ENCODE data around the gene SH3PXD2A. TPM values are rescaled to one million over a fixed set of nuclear protein-coding genes. Genes with fewer than 3 reads are reported as not detected.
"Not testable (repeated sequence)": the region's sequence is repeated elsewhere in the genome, so short reads cannot be mapped to it uniquely, and the experiment has no call there.

The SH3PXD2A gene
- total RNA-seq, 1 experiment from 2014 or later = 3.1 TPM

DNA sequence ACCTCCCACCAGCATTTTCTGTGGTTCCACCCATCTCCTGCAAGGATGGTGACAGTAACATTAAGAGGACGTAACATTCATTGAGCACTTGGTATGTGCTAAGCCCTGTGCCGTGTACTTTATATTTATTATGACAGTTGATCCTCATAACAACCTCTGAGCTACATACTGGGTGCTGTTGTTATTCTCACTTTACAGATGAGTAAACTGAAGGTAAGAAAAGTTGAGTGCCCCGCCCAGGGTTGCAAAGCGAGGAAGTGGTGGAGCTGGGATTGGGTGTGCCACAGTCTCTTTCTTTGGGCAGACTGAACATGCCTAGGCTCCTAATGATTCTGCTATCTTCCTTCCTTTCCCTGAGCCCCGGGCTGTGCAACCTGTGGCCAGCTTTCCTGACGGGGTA lies 107.4 kb downstream of the SH3PXD2A start:
- in situ Hi-C loops (cut with HindIII; ENCODE audit: low pct_unique_long_range_greater_than_20kb, low sequenced_read_pairs) = no loop called here
- peak; percentile 48 for DNase-seq (ENCODE audit: low read depth)

DNA sequence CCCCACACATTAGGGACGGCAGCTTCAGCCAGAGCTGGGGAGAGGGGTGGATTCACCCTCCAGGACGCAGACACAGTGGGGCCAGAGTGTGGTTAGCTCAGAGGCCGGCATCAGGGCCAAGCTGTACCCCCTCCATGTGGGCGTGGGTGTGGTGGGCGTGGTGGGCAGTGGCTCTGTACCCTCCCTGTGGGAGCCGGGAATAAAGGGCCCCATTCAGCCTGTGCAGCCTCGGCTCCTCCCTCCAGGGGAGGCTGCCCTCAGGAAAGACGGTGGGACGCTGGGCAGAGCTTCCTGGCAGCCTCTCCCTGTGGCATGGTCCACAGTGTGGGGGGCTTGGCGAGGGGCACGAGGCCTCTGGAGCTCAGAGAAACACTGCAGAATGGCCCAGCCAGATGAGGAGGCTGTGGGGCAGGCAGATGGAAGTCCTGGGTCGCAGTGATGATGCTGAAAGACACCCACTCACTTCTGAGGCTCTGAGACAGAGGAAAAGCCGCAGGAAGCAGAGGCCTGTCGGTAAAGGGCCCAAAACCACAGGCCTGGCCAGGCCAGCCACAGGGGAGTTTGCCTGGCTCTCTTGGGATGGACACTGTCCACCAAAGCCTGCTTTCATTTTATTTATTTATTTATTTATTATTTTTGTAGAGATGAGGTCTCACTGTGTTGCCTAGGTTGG lies 108.0 kb downstream of the SH3PXD2A start:
- in situ Hi-C loops (cut with HindIII; ENCODE audit: low pct_unique_long_range_greater_than_20kb, low sequenced_read_pairs) = no loop called here
- no peak for DNase-seq (ENCODE audit: low read depth)

DNA sequence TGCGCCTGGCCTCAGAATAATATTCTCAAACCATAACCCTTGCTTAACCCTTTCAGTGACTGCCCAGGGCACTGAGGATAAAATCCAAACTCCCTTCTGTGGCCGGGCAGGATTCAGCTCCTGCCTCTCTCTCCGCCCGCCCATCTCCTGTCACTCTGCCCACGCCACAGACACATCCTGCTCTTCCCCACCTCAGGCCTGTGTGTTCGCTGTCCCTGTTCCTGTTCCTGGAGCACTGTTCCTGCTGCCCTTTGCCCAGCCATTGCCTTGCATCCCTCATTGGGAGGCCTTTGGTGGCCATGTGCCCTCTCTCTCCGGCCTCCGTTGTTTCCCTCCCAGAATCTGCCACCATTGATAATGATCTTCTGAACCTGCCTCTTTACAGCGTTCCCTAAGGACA lies 108.8 kb downstream of the SH3PXD2A start:
- in situ Hi-C loops (cut with HindIII; ENCODE audit: low pct_unique_long_range_greater_than_20kb, low sequenced_read_pairs) = no loop called here

DNA sequence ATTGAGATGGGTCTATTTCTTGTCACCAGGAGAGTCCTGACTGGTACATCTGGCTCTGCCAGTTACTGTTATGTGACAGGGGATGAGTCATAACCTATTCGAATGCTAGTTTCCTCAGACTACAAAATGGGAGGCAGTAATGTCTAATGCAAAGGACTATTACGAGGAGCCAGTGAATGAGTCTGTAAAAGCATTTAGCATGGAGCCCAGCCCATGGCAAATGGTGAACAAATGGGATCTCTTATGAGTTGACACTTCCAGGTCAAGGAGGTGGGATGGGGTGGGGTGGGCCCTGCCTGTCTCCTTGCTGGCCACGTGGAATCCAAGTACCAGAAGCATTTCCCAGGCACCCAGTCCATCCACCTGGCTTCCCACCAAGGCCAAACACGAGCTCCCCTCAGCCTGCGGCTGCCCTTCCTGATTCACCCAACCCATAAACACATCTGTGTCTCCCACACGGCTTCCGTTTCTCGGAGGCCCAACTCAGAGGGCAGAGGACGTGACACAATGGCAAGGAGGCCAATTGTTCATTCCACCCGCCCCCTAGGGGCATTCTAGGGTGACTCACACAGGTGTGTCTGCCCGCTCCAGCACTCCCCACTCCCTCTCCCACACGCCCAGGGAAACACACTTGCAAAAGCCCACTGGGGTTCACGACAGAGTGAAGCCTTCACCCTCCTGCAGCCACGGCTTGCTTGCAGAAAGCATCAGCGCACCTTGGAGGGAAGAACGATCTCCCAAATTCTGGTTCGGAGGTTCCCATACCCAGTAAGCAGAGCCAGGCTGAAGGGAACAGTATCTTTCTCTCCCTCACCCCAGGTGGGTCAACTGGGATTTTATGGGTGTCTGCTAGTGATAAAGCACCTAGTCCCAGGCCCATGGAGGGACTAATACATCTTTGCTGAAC lies 109.8 kb downstream of the SH3PXD2A start:
- in situ Hi-C loops (cut with HindIII; ENCODE audit: low pct_unique_long_range_greater_than_20kb, low sequenced_read_pairs) = no loop called here
- DNase-seq (ENCODE audit: low read depth) = no peak

More for the DNA sequence above, 108.8 kb downstream of the SH3PXD2A start:
- no peak for DNase-seq (ENCODE audit: low read depth)

DNA sequence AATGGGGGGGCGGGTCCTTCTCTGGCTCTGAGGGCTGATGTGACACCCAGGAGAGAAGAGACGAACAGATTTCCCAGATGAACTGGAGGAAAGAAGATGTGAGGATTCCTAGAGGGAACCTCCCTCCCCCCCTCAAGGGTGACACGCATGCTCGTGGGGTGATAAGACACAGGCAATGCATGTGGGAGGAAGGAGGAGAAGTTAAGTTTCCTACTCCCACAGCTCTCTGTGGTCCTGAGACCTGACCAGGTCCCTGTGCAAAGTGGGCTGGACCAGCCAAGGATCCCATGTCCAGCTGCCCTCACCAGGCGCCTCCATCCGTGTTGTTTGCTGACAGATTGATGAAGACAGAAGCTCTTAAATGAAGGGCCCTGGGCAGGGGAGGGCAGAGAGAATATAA lies 112.6 kb downstream of the SH3PXD2A start:
- in situ Hi-C loops (cut with HindIII; ENCODE audit: low pct_unique_long_range_greater_than_20kb, low sequenced_read_pairs) = no loop called here
- DNase-seq (ENCODE audit: low read depth) = no peak

DNA sequence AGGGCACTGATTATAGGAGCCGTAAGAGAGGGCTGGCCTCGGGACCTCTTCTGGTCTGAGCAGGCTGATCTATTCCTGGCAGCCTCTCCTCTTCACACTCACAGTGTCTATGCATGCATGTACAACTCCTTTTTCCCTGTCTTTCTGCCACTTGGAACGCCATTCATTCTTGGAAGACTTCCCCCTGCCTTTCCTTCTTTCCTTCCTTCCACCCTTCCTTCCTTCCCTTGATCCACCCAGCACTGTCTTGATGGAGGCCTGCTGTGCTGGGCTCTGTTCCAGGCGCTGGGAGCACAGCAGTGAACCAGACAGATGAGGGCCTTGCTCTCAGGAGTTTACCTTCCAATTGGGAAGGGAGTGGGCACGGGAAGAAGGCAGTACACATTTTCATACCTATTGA lies 114.8 kb downstream of the SH3PXD2A start:
- in situ Hi-C loops (cut with HindIII; ENCODE audit: low pct_unique_long_range_greater_than_20kb, low sequenced_read_pairs) = no loop called here
- DNase-seq (ENCODE audit: low read depth) = no peak

DNA sequence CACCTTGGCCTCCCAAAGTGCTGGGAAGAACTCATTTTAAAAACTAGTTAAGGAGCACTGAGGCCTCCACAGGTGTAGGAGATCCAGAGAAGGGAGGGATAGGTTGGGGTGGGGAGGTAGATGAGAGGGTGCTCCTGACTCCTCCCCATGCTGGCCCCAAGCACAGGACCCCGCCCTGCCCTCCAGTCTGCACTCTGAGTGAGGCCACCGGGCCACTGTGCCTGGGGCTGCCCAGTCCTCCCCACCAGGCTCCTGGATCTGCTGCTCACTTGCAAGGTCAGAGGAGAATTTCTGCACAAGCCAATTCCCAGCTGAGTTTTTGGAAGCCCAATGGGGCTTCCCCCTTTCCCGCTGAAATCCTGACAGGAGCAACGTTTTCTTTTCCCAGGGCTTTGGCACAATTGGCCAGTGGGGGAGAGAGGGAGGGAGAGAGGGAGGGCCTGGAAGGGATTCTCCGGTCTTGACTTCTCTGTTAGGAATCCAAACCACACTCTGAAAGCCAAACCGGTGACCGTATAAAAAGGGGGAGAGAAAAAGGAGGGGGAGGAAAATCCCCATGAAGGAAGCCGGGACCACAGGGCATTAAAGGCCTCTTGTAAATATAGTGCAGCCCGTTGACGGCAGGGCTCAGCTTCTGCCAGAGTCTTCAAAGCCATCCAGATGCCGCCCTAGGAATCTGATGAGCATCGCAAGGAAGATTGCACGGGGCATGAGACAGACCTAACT lies 116.2 kb downstream of the SH3PXD2A start:
- peak; percentile 69 for DNase-seq (ENCODE audit: low read depth)
- in situ Hi-C loops (cut with HindIII; ENCODE audit: low pct_unique_long_range_greater_than_20kb, low sequenced_read_pairs) = no loop called here

DNA sequence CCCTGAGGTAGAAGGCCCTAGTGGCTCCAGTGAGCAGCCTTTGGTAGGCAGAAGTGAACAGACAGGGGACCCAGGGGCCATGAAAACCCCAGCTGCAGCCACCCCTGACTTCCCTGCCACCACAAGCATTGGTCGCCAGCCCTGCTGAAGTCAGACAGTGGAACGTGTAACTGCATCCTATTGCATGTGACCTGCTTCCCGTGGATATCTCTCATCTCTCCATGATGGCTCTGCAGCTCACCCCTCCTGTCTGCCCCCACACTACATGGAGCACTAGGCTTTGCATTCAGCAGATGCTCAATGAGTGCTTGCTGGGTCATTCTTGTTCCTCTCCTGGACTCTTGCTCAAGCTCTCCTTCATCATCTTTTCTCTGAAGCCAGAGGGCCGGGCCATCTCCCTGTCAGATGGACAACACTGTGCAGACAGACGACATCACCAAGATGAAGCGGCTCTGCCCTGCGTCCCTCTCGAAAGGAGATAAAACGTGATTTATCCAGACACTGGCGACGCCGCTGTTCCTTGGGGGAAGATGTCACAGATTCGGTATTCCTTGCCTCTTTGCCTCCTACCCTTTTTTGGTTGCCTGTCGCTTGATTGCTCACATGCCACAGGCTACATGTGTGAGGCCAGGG lies 117.5 kb downstream of the SH3PXD2A start:
- no peak for DNase-seq (ENCODE audit: low read depth)
- in situ Hi-C loops (cut with HindIII; ENCODE audit: low pct_unique_long_range_greater_than_20kb, low sequenced_read_pairs) = no loop called here

DNA sequence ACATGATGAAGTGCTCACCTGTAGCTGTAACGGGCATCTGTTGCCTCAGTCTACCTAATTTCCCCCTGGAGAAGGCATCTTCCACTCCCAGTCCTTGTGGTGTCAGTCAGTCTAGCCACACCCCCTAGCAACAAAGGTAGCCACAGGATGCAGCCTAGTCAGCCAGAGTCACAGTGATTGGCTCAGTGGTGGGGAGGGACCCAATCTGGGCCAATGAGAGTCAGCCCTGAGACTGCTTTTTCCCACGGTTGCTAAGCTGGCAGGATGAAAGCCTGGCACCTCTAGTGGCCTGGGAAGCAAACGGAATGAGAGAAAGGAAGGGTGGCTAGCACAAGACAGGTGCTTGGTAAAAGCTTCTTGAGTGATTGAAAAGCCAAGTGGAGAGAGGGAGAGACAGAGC lies 118.6 kb downstream of the SH3PXD2A start:
- DNase-seq (ENCODE audit: low read depth) = peak; percentile 69
- in situ Hi-C loops (cut with HindIII; ENCODE audit: low pct_unique_long_range_greater_than_20kb, low sequenced_read_pairs) = no loop called here

DNA sequence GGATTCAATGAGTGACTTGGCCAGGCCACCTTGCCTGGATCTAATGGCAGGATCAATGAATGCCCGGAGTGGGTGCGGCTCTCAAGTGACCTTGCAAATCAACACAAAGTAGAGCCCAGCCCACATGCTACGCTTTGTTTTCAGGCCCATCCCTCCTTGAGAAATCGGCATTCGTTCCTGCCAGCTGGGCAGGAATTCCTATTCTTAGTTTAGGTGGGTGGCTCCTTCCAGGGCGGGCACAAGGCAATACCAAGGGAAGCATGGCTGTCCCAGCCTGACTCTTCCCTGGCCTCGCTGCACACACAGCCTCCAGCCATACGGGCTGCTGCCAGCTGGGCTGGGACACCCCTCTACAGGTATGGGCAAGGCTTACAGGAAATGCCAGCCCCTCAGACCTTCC lies 119.3 kb downstream of the SH3PXD2A start:
- in situ Hi-C loops (cut with HindIII; ENCODE audit: low pct_unique_long_range_greater_than_20kb, low sequenced_read_pairs) = no loop called here
- DNase-seq (ENCODE audit: low read depth) = no peak

DNA sequence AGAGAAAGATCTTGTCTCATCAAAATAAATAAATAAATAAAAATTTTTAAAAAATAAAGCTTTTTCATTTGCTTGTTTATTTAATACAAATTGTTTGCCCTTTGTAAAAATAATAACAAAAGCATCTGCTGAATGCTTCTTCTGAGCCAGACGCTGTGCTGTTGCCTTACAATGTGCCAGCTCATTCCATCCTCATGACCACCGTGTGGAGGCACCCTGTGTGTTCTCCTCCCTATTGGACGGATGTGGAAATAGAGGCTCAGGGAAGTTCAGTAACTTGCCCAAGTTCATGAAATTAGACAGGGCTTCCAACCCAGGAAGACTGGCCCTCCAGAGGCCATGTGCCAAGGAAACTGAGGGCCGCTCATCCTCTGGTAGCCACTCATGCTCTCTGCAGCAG lies 120.6 kb downstream of the SH3PXD2A start:
- in situ Hi-C loops (cut with HindIII; ENCODE audit: low pct_unique_long_range_greater_than_20kb, low sequenced_read_pairs) = no loop called here
- no peak for DNase-seq (ENCODE audit: low read depth)

DNA sequence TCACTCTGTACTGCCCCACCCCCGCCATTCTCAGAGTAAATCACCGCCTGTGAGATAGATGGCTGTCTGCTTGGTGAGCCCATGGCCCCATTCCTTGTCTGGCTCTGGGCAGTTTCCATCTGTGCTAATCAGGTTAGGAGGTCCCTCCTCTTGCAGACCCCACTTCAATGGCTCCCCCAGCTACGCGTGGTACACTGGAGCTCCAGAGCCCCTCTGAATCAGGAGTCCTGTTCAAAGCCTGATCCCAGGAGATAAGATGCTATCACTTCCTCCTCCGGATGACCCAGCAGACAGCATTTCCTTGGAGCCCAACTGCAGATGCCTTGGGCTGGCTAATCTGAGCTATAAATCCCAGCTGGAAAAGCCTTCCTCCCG lies 122.3 kb downstream of the SH3PXD2A start:
- in situ Hi-C loops (cut with HindIII; ENCODE audit: low pct_unique_long_range_greater_than_20kb, low sequenced_read_pairs) = no loop called here
- DNase-seq (ENCODE audit: low read depth) = no peak

DNA sequence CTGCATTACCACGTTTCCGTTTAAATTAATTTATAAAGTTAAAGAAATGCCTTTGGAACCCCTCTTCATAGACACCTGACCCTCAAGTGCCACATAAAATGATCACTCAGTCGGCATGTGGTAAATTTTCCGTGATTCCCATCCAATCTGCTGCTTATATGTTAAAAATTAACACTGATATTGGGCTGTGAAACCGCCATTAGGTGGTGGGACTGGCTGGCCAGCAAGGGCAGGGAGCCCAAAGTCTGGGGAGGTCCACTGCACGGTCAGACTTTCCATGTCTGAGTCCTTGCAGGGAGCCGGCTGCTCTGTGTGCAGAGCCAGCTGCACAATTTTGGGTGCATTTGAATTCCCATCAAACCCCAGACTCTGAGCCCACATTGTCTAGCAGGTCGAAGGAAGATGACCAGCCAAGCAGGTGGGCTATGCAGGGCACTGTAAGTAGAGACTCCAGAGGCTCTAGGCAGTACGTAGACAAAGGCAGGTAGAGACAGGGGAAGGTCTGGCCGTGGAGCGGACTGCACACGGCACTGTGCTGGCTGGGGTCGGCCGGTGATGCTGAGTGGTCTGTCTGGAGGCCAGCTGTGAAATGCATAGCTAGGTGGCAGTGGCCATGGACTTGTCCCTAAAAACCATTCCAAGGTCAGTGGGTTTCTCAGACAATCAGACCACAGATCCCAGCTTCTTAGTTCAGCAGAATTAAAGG lies 122.9 kb downstream of the SH3PXD2A start:
- in situ Hi-C loops (cut with HindIII; ENCODE audit: low pct_unique_long_range_greater_than_20kb, low sequenced_read_pairs) = no loop called here
- DNase-seq (ENCODE audit: low read depth) = no peak

DNA sequence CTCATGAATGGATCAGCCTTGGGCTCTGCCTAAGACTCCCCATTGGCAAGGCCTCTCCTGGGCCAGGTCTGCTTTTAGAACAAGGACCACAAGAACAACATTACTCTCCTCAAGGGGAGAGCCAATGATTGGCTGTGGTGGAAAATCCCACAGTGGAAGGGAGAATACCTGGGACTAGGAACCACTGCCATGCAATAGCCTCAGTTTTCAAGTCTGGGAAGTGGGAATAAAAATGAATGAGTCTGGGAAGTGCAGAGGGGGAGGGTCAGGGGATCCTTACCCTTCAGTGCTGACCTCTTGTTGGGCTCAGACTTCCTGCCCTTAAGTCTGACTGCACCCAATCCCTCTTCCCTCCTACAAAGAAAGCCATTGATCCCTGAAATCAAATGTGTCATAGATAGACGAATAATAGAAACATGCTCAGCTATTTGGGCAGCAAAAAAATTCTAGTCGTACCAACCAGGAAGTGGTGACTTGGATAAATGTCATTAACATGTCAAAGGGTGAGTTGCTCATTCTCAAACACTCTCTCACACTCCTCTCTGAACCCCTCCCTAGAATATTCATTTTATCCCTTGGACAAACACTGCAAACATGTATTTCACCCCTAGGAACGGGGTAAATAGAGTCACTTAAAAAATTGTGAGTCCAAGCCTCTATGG lies 123.6 kb downstream of the SH3PXD2A start:
- in situ Hi-C loops (cut with HindIII; ENCODE audit: low pct_unique_long_range_greater_than_20kb, low sequenced_read_pairs) = no loop called here
- DNase-seq (ENCODE audit: low read depth) = peak; percentile 9

DNA sequence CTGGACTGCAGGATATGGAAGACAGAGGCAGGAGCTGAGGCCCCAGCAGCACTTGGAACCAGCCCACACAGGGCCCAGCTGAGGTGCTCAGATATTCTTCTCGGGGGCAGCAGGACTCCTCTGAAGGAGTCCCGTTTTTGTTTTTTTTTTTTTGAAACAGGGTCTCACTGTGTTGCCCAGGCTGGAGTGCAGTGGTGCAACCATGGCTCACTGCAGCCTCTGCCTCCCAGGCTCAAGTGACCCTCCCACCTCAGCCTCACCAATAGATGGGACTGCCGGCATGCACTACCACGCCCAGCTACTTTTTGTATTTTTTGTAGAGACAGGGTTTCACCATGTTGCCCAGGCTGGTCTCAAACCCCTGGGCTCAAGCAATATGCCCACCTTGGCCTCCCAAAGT lies 124.3 kb downstream of the SH3PXD2A start:
- DNase-seq (ENCODE audit: low read depth); in situ Hi-C loops (cut with HindIII; ENCODE audit: low pct_unique_long_range_greater_than_20kb, low sequenced_read_pairs): not testable (repeated sequence)

DNA sequence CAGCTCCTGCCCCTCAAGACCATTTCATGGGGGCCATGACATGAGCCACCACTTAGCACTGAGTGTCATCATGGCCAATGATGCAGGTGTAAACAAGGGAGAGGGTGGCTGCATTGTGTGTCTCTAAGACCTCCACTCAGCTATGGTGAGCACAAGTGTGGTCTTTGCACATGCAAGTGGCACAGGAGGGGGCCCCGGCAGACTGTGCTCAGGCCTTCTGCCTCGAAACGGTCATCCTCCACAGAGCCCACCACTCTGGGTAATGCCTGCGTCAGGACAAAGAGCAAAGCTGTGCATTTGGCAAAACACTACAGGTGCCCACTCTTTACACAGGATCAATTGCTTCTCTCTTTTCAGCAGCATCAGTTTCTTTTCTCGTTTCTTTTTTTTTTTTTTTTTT lies 125.5 kb downstream of the SH3PXD2A start:
- in situ Hi-C loops (cut with HindIII; ENCODE audit: low pct_unique_long_range_greater_than_20kb, low sequenced_read_pairs) = no loop called here
- DNase-seq (ENCODE audit: low read depth) = no peak

DNA sequence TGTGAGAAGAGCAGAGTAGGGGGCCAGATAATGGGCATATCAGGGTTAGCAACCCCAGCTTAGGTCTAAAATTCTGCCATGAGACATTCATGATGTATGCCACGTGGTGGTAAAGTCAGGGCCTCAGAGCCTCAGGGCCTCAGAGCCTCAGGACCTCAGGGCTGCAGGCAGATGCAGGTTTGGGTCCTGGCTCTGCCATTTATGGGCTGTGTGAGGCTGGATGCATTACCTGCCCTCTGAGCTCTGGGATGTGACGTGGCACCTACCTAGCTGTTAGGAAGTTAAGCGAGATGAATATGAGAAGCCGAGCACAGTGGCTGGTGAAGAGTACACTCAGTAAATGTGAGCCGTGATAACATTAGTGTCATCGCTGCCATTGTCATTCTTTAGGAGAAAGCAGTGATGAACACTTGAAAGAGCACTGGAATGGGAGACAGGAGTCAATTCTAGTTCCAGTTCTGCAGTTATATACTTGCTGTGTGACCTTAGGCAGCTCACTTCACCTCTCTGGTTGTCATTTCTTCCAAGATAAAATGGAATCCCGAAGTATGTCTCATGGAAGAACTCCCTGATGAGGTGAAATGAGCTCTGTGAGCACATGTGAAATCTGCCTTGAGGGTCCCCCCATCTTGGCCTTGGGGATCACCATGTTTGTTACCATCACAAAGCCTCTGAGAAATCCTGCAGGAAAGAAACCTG lies 127.2 kb downstream of the SH3PXD2A start:
- DNase-seq (ENCODE audit: low read depth) = no peak
- in situ Hi-C loops (cut with HindIII; ENCODE audit: low pct_unique_long_range_greater_than_20kb, low sequenced_read_pairs) = no loop called here

Data from Caki2 (cell line).